Stimulated activated CD4-positive, alpha-beta T cell treated with anti-CD3 and anti-CD28 coated beads, TNF-alpha, amount 100 ng/mL, for 48 hours (primary cell): ENCODE results near the gene LETMD1.
"Not testable (repeated sequence)": the region's sequence is repeated elsewhere in the genome, so short reads cannot be mapped to it uniquely, and the experiment has no call there.

Experiments used
- DNase-seq, 3 donors: peaks; one replicate each; pipeline ENCODE4 v3.0.0-alpha.2; 2020; ENCODE audit warnings: low read depth in 3 of 3

LETMD1 gene, protein sequence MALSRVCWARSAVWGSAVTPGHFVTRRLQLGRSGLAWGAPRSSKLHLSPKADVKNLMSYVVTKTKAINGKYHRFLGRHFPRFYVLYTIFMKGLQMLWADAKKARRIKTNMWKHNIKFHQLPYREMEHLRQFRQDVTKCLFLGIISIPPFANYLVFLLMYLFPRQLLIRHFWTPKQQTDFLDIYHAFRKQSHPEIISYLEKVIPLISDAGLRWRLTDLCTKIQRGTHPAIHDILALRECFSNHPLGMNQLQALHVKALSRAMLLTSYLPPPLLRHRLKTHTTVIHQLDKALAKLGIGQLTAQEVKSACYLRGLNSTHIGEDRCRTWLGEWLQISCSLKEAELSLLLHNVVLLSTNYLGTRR

DNA sequence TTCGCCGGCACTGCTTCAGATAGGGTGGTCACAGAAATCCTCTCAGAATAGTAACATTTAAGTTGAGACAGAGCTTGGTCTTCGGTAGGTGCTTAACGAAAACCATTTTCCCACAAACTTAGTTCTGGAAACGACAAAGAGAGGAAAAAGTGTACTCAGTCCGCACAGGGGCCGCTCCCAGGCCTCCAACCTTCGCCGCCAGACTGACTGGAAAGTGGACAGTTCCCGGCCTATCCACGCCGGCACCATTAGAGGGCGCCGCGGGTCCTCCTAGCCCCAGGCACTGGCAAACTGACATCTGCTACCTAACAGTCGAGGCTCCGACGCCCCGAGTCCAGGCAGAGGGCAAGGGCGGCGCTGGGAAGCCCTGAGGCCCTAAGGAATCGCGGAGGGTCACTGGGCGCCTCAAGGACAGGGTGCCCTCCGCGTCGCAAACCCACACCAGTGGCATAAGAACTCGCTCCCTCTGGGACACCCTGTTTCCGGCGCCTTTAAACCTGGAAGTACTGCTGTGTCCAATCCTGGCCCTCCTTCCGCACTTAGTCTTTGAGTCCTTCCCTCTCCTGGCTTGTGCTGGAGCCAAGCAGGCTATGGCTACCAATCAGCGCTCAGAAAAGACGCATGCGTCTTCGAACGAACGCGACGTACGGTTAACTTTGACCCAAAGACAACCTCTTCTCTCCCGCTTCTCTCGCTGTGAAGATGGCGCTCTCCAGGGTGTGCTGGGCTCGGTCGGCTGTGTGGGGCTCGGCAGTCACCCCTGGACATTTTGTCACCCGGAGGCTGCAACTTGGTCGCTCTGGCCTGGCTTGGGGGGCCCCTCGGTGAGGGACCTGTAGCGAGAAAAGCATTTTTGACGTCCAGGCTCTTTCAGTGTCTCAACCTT is at the start of gene LETMD1:
Gene LETMD1, plus strand, starts transcription at position 673 of the 886 bp plus-strand sequence. Its CDS starts 30 bp downstream, at position 703.
- DNase-seq: peak; percentile 79 to 84 (median 82)

DNA sequence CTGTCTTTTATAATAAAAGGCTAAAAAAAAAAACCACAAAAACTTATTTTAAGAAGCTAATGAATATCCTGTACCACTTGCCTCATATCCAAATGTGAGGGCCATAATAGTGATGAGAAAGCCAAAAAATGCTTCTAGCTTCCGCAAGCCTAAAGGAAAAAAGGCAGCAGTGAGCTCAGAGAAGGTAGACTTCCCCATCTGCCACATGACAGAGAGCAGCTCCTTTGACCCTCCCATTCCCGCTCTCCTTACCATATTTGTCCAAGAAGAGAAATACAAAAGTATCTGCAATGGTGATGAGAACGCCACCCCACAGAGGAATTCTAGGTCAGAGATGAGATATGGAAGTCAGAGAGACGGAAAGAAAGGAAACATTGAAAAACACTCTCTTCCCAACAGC is 49.0 kb upstream of the LETMD1 start:
- DNase-seq: no peak

DNA sequence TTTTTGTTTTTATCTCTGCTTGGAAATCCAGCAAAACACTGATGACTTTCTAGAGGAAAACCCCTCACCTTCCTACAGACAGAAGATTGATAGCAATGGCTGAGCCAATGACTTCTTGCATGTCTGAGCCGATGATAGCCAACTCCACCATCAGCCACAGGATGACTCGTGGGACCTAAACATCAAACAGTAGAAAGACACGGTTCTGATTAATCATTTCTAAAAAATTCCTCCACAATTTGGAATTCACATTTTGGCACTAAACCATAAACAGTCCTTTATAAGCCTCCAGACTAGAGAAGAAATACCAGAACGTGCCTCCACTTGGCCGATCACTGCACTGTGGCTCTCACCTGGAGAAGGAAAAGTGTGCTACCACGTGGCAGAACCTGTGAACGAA is 47.9 kb upstream of the LETMD1 start:
- DNase-seq: no peak

DNA sequence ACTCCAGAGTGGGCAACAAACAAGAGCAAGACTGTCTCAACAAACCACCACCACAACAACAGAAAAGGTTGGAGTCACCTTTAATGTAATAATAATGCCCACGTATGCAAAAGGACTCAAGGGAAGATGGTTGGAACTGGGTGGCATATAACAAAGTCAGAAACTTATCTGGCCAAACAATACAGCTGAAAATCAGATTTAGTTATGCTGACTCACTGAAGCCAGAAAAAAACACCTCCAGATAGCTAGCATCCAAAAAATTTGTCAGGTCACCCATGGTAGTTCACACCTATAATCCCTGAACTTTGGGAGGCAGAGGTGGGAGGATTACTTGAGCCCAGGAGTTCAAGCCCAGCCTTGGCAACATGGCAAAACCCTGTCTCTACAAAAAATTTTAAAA is 46.3 kb upstream of the LETMD1 start:
- DNase-seq: no peak

DNA sequence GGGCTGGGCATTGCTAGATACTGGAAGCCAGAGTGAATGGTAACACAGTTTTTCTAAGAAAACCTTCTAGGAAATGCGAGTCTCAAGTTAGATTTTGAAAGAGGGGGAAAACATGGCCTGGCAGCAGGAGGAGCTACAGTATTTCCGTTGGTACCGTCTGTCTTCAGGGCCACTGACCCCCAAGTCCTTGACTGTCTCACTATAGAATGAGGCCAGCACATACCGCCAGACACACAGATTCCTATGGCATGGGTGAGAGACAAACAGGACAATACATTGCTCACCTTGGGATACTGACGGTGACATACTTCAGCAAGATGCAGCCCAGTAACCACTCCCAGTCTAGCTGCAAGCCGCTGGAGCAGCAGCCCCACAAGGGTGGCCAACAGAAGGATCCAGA is 43.6 kb upstream of the LETMD1 start:
- DNase-seq: no peak

DNA sequence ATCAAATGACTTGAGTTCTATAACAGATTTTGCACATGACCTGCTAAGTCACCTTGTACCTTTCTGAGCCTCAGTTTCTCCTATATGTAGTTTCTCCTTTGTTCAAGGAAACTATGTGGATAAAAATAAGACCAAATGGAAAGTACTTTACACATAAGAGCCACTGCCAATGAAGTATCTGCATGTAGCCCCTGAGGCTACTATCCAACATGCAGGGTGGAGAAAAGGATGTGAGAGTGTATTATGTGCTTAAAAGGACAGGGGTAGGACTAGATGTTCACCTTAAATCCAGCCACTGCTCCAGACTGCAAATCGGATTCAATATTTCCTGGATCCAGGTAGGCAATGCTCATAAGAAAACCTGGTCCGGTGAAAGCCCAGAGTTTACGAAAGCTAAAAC is 43.1 kb upstream of the LETMD1 start:
- no peak for DNase-seq

DNA sequence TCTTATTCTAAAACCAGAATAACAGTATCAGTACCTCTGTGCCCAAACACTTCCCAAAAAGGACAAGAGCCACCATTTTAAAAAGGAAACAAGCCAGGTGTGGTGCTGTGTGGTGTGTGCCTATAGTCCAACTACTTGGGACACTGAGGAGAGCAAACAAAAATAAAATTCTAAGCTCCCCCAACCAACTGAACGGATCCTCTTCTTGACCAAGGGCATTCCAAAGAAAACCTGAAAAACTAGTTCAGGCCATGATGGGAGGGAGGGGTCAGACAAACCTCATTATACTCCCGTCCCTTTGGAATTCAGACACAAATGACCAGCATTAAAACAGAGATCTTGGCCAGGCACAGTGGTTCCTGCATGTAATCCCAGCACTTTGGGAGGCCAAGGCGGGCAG is 42.5 kb upstream of the LETMD1 start:
- no peak for DNase-seq

DNA sequence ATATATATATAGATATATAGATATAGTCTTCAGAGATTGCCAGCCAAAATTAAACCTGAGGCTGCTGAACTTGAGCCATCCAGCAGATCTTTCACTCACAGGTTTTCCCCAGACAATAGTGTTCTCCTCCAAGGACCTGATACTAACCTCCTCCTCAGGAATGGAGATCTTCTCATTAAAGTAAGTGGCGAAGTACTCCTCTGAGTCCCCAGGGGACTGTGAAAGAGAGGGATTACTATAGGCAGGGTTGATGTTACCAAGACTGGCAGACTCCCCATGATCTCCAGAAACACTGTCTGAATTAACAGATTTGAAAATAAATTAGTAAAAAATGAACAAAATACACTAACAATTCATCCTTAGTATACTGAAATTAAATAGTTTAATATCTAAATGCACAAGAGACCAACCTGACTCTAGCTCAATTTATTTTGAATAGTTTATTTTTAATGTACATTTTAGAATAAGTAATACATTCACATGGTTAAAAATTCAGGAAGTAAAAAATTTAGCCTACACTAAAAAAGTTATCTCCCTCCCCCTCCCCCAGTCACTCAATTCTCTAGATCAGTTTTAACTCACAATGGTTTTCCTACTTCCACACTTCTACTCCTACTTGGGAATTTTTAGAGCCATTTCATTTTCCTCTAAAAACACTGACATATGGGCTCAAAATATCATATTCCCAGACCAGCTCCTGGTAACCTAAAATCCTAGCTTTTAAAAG is 39.6 kb upstream of the LETMD1 start:
- DNase-seq: no peak

DNA sequence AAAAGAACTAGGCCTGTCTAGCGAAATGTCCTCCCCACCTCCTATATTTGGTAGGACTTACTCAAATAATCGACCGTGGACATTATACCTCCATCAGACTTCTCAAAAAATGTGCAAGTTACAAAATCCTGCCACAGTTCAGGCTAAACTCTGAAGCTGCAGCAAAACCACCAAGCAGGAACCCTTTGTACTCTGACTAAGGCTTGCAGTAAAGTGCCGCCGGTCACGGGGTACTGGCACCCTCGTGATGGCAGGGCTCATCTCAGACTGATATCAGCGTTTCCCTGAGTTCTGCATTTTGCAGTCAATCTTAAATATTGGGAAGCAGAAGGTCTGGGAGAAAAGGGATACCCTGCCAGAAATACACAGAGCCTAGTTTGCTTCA is 39.1 kb upstream of the LETMD1 start:
- no peak for DNase-seq

DNA sequence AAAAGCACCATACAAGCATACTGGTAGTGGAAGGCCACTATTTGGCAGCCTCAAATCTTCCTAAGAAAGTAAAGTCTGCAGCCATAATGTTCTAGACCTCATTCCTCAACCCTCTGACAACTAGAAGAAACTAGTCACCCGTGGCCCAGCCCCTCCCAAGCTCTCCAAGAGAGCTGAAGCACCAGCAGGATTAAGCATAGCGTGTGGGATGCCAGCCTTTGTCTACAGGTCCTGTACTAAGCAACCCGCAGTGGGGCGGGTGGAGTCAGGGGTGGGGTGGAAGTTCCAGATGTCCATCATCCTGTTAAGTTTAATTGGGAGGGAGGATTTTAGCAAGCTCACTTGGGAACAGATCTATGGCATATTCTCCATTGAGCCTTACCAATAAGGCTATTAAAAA is 36.2 kb upstream of the LETMD1 start:
- DNase-seq: no peak

DNA sequence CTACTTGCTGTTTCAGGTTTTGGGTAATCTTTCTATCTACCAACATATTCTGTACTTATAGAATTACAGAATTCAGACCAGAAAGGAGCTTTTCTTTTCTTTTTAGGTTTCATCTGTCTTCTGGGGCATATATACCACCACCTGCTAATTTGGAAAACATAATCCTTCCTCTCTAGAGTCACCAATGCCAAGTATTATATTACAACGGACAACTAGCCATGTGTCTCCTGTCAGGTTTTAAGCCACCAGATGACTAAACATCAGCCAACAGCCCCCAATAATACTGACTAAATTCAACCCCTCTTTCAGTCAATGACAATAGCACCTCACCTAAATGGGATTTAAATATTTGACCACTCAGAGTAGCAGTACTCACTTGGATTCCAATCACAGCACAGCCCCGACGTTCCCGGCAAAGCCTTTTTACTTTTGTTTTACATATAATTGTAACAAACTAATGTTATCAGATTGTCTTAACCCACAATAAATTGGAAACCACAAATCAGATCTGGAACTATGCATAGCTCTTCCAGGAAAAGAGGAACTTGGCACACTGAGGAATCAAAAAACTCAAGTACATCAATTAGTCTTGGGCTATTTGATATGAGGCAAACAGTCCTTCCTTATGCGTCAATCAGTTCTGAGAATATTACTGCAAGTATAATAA is 35.4 kb upstream of the LETMD1 start:
- no peak for DNase-seq

DNA sequence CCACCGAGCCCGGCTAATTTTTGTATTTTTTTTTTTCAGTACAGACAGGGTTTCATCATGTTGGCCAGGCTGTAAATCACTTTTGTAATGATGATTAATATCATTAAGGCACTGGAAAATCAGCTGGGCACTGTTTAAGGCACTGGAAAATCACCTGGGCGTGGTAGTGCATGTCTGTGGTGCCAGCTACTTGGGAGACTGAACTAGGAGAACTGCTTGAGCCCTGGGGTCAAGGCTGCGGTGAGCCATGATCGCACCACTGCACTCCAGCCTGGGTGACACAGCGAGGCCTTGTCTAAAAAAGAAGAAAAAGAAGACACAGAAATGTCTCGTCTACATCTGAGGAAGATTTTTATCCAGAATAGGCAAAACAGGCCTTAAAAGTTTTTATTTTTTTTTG is 34.7 kb upstream of the LETMD1 start:
- no peak for DNase-seq

DNA sequence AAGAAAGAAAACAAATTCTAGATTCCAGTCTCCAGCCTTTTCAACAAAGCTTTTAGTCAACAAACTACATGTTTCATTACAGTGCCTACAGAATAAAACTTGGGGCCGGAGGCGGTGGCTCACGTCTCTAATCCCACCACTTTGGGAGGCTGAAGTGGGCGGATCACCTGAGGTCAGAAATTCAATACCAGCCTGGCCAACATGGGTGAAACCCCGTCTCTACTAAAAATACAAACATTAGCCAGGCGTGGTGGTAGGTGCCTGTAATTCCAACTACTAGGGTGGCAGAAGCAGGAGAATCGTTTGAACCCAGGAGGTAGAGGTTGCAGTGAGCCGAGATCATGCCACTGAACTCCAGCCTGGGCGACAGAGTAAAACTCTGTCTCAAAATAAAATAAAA is 33.7 kb upstream of the LETMD1 start:
- not testable (repeated sequence) for DNase-seq

DNA sequence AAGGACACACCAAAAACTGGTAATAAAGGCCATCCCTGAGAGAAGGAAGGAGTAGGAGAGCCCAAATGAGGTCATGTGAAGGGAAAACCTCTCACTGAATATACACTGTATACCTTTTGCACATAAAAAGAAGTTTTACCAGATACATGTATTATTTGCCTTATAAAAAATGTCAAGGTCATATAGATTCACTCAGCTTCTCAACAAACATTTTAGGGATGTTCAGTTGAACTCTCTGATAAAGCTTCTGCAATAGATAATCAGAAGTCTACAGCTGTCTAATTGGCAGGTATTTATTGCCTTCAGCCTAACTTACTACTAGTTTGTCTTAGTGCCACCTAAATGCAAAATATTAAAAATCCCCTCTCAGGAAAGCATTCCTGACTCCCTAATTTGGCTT is 30.7 kb upstream of the LETMD1 start:
- DNase-seq: no peak

DNA sequence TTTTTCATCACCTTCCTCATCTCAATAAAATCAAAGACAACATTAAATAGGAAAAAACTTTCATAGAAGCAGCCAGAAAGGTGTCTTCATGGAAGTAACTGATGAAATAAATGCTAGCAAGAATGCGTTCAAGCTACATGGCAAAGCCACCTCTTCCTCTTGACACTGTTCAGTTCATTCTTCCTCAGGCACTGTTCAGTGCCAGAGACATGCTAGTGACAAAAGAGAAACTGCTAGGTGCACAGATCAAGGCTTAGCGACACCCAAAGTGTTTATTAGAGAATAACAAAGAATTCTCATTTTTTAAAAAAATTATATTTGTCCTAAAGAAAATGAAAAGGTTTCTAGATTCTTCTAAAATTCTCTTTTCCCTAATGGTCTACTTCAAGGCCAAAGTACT is 29.2 kb upstream of the LETMD1 start:
- DNase-seq: no peak

DNA sequence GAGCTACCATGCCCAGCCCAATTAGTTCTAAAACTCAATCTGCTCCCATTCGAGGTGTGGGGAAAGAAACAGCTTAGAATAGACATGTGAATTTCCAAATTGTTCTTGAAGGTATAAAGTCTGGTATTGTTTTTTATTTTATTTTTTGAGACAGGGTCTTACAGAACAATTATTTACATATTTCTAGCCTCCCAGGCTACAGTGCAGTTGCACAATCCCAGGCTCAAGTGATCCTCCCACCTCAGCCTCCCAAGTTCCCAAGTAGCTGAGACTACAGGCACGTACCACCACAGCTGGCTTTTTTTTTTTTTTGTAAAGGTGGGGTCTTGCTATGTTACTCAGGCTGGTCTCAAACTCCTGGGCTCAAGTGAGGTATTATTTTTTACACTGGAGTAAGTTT is 28.2 kb upstream of the LETMD1 start:
- no peak for DNase-seq

DNA sequence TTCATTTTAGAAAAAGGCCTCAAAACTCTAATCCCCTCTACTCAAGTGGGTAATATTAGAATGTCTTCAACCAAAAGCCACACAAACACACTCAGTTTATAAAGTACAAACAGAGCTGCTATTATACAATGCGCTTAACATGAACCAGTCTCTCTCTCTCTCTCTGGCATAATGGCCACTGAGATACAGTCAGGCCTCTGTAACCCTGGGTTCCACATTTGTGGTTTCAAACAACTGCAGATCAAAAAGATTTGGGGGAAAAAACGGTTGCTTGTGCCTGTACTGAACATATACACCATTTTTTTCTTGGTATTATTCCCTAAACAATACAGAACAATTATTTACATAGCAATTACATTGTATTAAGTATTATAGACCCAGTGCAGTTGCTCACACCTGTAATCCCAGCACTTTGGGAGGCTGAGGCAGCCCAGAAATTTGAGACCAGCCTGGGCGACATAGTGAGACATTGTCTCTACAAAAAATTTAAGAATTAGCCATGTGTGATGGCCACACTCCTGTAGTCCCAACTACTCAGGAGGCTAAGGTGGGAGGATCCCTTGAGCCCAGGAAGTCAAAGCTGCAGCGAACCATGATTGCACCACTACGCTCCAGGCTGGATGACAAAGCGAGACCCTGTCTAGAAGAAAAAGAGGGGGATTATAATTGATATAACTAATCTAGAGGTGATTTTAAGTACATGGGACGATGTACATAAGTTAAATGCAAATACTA is 27.5 kb upstream of the LETMD1 start:
- DNase-seq: no peak

DNA sequence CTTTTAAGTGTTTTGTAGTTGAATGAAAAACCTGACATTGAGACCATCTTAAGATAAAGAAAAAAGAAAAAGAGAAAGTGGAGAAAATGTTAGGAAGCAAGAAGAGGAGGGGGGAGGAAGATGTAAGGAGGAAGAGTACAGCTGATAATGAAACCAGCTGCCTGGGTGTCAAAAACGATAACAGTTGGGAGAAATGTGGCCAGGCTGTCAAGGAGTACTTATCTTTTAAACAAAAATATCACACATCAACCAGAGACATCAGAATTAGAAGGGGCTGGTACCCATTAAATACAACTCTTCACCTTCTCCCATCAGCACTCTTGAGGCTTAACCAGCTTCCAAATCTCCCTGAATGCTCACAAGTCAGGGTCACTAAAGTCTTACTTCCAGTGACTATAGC is 26.4 kb upstream of the LETMD1 start:
- DNase-seq: no peak

DNA sequence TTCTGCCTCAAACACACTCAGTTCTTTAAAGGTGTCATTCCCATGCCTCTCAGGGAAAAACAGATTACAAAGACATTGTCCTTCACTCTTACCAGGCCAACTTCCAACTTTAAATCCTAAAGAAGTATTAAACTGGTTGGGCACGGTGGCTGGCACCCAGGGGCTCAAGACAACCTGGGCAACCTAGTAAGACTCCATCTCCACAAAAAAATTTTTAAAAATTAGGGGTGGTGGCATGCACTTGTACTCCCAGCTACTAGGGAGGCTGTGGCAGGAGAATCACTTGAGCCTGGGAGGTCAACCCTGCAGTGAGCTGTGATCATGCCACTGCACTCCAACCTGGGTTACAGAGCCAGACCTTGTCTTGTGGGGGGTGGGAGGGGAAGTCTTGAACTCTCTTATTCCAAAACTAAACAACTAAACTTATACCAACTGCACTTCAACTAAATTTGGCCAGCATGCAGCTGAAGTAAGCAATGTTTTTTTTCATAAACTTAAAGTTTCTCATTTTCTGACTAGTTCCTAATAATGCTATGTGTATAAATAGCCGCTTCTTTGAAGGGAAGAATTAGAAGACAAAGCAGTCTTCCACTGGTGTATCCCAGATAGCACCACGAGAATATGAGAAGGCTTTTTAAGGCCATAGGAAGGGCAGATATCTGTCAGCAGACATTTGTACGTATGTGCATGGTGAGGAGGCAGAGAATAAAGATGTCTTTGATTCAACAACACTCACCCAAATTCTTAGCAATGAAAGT is 24.3 kb upstream of the LETMD1 start:
- no peak for DNase-seq

DNA sequence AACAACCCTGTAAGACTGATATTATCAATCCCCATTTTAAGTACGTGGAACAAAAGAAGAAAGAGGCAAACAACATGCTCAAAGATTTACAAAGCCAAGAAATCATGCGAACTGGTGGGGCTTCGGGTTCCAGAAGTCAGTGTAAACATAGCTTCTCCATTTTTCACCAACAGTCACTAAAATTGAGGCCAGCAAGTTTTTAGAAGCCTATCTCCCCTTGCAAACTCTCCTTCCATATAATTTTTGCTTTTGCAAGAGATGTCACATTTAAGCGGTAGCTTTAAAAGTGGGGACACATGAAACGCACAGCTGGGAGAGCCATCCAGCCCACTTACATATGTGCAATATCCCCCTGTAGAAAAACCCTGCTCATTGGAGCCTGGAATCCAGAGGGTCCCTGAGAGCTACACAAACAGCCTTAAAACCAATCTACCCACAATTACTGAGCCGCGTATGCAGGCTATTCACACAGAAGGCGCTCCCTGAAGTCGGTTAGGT is 22.7 kb upstream of the LETMD1 start:
- no peak for DNase-seq
